GM23338 (cell line): ENCODE measurements around the gene ASXL2. TPM values are rescaled to one million over a fixed set of nuclear protein-coding genes. Genes with fewer than 3 reads are reported as not detected.

Source experiments
- ATAC-seq: fragments of 200-7000 bp; cut with Tn5 transposase; 3 replicates; pipeline ENCODE4 v1.9.1; 2020
- DNase-seq: peaks from one replicate; pipeline ENCODE4 v3.0.0-alpha.2; 2015; ENCODE audit warnings: low spot score
- H2AFZ ChIP-seq: fragments of 200-600 bp; sonication (generic); 2 replicates; pipeline ENCODE4 v1.8.0; 2016; ENCODE audit warnings: antibody characterized with exemption, mild to moderate bottlenecking, moderate library complexity
- H3F3A ChIP-seq: fragments of 200-600 bp; sonication (generic); replicated peaks from 2 replicates; pipeline ENCODE4 v1.8.0; 2017; ENCODE audit warnings: antibody characterized with exemption, mixed run types, low read depth
- H3K27ac ChIP-seq: fragments of 200-600 bp; sonication (generic); 2 replicates; pipeline ENCODE4 v1.6.1; 2016; ENCODE audit warnings: low read depth
- H3K27me3 ChIP-seq: fragments of 200-600 bp; sonication (generic); 2 replicates; pipeline ENCODE4 v1.8.0; 2016; ENCODE audit warnings: mild to moderate bottlenecking, mixed run types, moderate library complexity; ENCODE audit not compliant: insufficient read depth
- H3K36me3 ChIP-seq: fragments of 200-600 bp; sonication (generic); 2 replicates; pipeline ENCODE4 v1.8.0; 2016; ENCODE audit warnings: mild to moderate bottlenecking; ENCODE audit not compliant: insufficient read depth
- H3K4me1 ChIP-seq: fragments of 200-600 bp; sonication (generic); 2 replicates; pipeline ENCODE4 v1.8.0; 2016; ENCODE audit warnings: mild to moderate bottlenecking, moderate library complexity; ENCODE audit not compliant: insufficient read depth
- H3K4me2 ChIP-seq: fragments of 200-600 bp; sonication (generic); 2 replicates; pipeline ENCODE4 v1.7.1; 2017; ENCODE audit warnings: mixed run types
- H3K4me3 ChIP-seq: fragments of 200-600 bp; sonication (generic); 2 replicates; pipeline ENCODE4 v1.6.1; 2016; ENCODE audit warnings: mixed run types
- H3K79me2 ChIP-seq: fragments of 200-600 bp; sonication (generic); replicated peaks from 2 replicates; pipeline ENCODE4 v1.8.0; 2017; ENCODE audit warnings: mild to moderate bottlenecking; ENCODE audit not compliant: insufficient read depth
- H3K9me2 ChIP-seq: fragments of 200-600 bp; sonication (generic); 2 replicates; pipeline ENCODE4 v1.8.0; 2017; ENCODE audit not compliant: insufficient read depth
- H4K20me1 ChIP-seq: fragments of 200-600 bp; sonication (generic); replicated peaks from 2 replicates; pipeline ENCODE4 v1.8.0; 2017; ENCODE audit warnings: mild to moderate bottlenecking; ENCODE audit not compliant: insufficient read depth
- H3K27ac Mint-ChIP-seq: 2 replicates; pipeline ENCODE4 v1.8.0; 2020; ENCODE audit warnings: inconsistent platforms, mild to moderate bottlenecking, moderate library complexity, mixed read lengths
- H3K27me3 Mint-ChIP-seq: 3 replicates; pipeline ENCODE4 v1.8.0; 2022; ENCODE audit warnings: low read depth, mild to moderate bottlenecking, moderate library complexity, mixed read lengths, inconsistent platforms; ENCODE audit not compliant: insufficient read depth, poor library complexity
- H3K36me3 Mint-ChIP-seq: 3 replicates; pipeline ENCODE4 v1.8.0; 2021; ENCODE audit warnings: low read depth, mild to moderate bottlenecking, inconsistent platforms, moderate library complexity, mixed read lengths
- H3K4me1 Mint-ChIP-seq: 3 replicates; pipeline ENCODE4 v1.8.0; 2020; ENCODE audit warnings: mild to moderate bottlenecking, inconsistent platforms, mixed read lengths
- H3K4me3 Mint-ChIP-seq: 3 replicates; pipeline ENCODE4 v1.8.0; 2021; ENCODE audit warnings: moderate library complexity, mild to moderate bottlenecking, inconsistent platforms, mixed read lengths
- H3K9me3 Mint-ChIP-seq: 3 replicates; pipeline ENCODE4 v1.8.0; 2020; ENCODE audit warnings: moderate library complexity, mild to moderate bottlenecking, inconsistent platforms, mixed read lengths
- EZH2 ChIP-seq: fragments of 200-600 bp; sonication (generic); IDR thresholded peaks from one replicate; pipeline ENCODE4 v1.8.0; 2017; ENCODE audit warnings: antibody characterized with exemption, mild to moderate bottlenecking, low read depth; ENCODE audit not compliant: unreplicated experiment
- EZH2phosphoT487 ChIP-seq: fragments of 200-600 bp; sonication (generic); IDR thresholded peaks from one replicate; pipeline ENCODE4 v1.8.1; 2018; ENCODE audit warnings: antibody characterized with exemption; ENCODE audit not compliant: unreplicated experiment
- NANOG ChIP-seq: IDR thresholded peaks from 2 replicates; pipeline ENCODE4 v1.6.1; 2016; ENCODE audit warnings: antibody characterized with exemption, borderline replicate concordance
- POLR2AphosphoS5 ChIP-seq: IDR thresholded peaks from 2 replicates; pipeline ENCODE4 v1.6.1; 2016; ENCODE audit warnings: antibody characterized with exemption, low read depth
- STAT1 ChIP-seq: IDR thresholded peaks from one replicate; pipeline ENCODE4 v1.6.1; 2016; ENCODE audit warnings: antibody characterized with exemption; ENCODE audit not compliant: unreplicated experiment
- ZNF114 ChIP-seq: fragments of 250-450 bp; sonication (Bioruptor Pico); IDR thresholded peaks from 2 replicates; pipeline ENCODE4 v1.5.0; 2020; ENCODE audit warnings: mild to moderate bottlenecking, moderate library complexity
- ZNF331 ChIP-seq: fragments of 250-450 bp; sonication (Bioruptor Pico); IDR thresholded peaks from 2 replicates; pipeline ENCODE4 v1.5.0; 2020; ENCODE audit warnings: low read depth, mild to moderate bottlenecking, moderate library complexity
- ZNF462 ChIP-seq: fragments of 250-450 bp; sonication (Bioruptor Pico); IDR thresholded peaks from 2 replicates; pipeline ENCODE4 v1.5.0; 2020; ENCODE audit warnings: mild to moderate bottlenecking, moderate library complexity
- polyA plus RNA-seq: library from polyadenylated mRNA; unstranded; fragments of >200 nt; fragmentation: Nextera tagmentation; extraction: Ambion mirVana; gene quantifications from 2 replicates; pipeline ENCODE4 v1.2.1, GENCODE V29; 2016
- total RNA-seq: library from RNA; depleted of rRNA; stranded (reverse); fragments of >200 nt; shearing (Covaris generic); gene quantifications from 2 replicates; pipeline ENCODE4 v1.2.3, GENCODE V29; 2014
- TF ChIP-seq, protein P1 (sequence below): IDR thresholded peaks from 2 replicates; pipeline ENCODE4 v1.6.1; 2016; ENCODE audit warnings: antibody characterized with exemption
- TF ChIP-seq, protein P2 (sequence below): IDR thresholded peaks from one replicate; pipeline ENCODE4 v1.6.1; 2018; ENCODE audit warnings: antibody characterized with exemption; ENCODE audit not compliant: unreplicated experiment

The ASXL2 gene
- total and polyA plus RNA-seq, 2 experiments from 2014 or later: 7.0 to 21.8 TPM

DNA sequence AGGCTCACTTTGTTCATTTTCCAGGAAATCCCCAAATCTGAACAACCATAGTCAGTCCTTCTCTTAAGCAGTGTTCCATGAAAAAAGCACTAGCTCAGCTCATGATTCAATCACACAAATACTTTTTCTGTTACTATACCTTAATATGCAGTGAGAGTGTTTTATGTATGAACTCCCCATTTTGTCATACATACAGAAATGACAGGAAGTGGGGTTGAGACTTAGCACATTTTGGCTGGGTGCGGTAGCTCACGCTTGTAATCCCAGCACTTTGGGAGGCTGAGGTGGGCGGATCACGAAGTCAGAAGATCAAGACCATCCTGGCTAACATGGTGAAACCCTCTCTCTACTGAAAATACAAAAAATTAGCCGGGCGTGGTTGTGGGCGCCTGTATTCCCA lies 149.7 kb downstream of the ASXL2 start:
- peaks cover 2% of the 10 kb centered on the region; the same call in 2 of the 3 replicates for H3K4me1 Mint-ChIP-seq
- no peak for DNase-seq
- H3K27me3 Mint-ChIP-seq: peaks cover 2% of the 10 kb centered on the region
- H3K36me3 Mint-ChIP-seq: no peaks in the 10 kb centered on the region
- Histone ChIP-seq H3K4me3 (no peak overlapping the region), H3K79me2 (no peaks in the 10 kb centered on the region), H2AFZ (no peak overlapping the region), H3K4me1 (peaks cover 2% of the 10 kb centered on the region; the same call in 1 of the 2 replicates), H3K36me3 (no peaks in the 10 kb centered on the region), H3K4me2 (no peak overlapping the region), H4K20me1 (no peaks in the 10 kb centered on the region), H3K9me2 (no peaks in the 10 kb centered on the region), H3F3A (no peaks in the 10 kb centered on the region), H3K27ac (no peak overlapping the region), H3K27me3 (no peaks in the 10 kb centered on the region)
- ATAC-seq: no peak
- H3K9me3 Mint-ChIP-seq: peaks cover 7% of the 10 kb centered on the region; the same call in 1 of the 3 replicates
- no peak for TF ChIP-seq ZNF114 (CRISPR knock-in tag)
- no peak for TF ChIP-seq POLR2AphosphoS5
- TF ChIP-seq, protein P1, sequence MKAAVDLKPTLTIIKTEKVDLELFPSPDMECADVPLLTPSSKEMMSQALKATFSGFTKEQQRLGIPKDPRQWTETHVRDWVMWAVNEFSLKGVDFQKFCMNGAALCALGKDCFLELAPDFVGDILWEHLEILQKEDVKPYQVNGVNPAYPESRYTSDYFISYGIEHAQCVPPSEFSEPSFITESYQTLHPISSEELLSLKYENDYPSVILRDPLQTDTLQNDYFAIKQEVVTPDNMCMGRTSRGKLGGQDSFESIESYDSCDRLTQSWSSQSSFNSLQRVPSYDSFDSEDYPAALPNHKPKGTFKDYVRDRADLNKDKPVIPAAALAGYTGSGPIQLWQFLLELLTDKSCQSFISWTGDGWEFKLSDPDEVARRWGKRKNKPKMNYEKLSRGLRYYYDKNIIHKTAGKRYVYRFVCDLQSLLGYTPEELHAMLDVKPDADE: no peak
- TF ChIP-seq ZNF462 (CRISPR knock-in tag): no peak
- TF ChIP-seq, protein P2, sequence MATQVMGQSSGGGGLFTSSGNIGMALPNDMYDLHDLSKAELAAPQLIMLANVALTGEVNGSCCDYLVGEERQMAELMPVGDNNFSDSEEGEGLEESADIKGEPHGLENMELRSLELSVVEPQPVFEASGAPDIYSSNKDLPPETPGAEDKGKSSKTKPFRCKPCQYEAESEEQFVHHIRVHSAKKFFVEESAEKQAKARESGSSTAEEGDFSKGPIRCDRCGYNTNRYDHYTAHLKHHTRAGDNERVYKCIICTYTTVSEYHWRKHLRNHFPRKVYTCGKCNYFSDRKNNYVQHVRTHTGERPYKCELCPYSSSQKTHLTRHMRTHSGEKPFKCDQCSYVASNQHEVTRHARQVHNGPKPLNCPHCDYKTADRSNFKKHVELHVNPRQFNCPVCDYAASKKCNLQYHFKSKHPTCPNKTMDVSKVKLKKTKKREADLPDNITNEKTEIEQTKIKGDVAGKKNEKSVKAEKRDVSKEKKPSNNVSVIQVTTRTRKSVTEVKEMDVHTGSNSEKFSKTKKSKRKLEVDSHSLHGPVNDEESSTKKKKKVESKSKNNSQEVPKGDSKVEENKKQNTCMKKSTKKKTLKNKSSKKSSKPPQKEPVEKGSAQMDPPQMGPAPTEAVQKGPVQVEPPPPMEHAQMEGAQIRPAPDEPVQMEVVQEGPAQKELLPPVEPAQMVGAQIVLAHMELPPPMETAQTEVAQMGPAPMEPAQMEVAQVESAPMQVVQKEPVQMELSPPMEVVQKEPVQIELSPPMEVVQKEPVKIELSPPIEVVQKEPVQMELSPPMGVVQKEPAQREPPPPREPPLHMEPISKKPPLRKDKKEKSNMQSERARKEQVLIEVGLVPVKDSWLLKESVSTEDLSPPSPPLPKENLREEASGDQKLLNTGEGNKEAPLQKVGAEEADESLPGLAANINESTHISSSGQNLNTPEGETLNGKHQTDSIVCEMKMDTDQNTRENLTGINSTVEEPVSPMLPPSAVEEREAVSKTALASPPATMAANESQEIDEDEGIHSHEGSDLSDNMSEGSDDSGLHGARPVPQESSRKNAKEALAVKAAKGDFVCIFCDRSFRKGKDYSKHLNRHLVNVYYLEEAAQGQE: no peak
- TF ChIP-seq NANOG: no peak
- no peak for TF ChIP-seq STAT1
- no peak for TF ChIP-seq ZNF331
- no peak for TF ChIP-seq EZH2
- TF ChIP-seq EZH2phosphoT487: no peak
- H3K27ac Mint-ChIP-seq: no peak overlapping the region
- no peak overlapping the region for H3K4me3 Mint-ChIP-seq
